KOPT-K1 (cell line): ENCODE measurements around the gene OR2F2.

Experiments
- H3K27ac ChIP-seq: fragments of 200-600 bp; sonication (generic); 2 replicates; pipeline ENCODE4 v1.5.1; 2016; ENCODE audit warnings: antibody characterized with exemption, mild to moderate bottlenecking, low read depth, low read length; ENCODE audit not compliant: poor library complexity, severe bottlenecking
- H3K36me3 ChIP-seq: fragments of 200-600 bp; sonication (generic); 2 replicates; pipeline ENCODE4 v1.5.1; 2017; ENCODE audit warnings: antibody characterized with exemption, mild to moderate bottlenecking, low read length, moderate library complexity; ENCODE audit not compliant: insufficient read depth
- H3K9me3 ChIP-seq: fragments of 200-600 bp; sonication (generic); 2 replicates; pipeline ENCODE4 v1.5.1; 2017; ENCODE audit warnings: antibody characterized with exemption, low read length, mild to moderate bottlenecking; ENCODE audit not compliant: insufficient read depth, poor library complexity, severe bottlenecking

OR2F2 gene, protein sequence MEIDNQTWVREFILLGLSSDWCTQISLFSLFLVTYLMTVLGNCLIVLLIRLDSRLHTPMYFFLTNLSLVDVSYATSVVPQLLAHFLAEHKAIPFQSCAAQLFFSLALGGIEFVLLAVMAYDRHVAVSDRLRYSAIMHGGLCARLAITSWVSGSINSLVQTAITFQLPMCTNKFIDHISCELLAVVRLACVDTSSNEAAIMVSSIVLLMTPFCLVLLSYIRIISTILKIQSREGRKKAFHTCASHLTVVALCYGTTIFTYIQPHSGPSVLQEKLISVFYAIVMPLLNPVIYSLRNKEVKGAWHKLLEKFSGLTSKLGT

DNA sequence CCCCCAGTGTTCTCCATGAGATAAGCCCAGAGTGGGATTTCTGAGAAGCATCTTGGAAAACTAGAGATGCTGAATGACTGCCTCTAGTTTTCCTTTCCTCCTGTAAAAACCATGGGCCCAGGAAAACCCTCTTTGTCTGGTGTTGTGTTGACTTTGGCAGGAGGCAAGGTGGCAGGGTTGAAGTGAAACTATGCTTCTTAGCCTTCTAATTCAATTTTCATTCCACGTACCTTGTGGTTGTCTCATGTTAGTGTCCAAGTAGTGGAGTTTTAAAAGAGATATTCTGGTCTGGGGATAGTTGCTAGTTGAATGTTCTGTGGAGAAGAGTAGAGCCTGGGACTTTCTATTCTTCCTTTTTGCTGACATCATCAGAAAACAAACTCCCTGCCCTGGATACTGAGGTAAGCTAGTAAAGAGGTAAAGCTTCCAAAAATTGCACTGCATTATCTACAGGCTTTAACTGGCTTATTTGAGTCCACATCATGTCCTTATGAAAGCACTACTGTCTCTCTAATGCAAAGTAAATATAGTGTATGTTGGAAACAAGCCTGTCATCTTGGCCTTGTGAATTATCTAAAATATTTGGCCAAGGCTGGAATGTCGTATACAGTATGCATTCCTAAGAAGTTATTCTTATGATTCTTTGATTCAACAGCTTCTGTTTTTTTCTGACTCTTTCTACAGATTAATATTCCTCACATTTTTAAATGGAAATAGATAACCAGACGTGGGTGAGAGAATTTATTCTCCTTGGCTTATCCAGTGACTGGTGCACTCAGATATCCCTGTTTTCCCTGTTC is at the start of gene OR2F2:
Gene OR2F2 (plus strand): TSS at position 708 of the 800 bp plus-strand sequence. CDS start 0 bp downstream, at position 708.
- H3K9me3 ChIP-seq: peaks cover 6% of the 10 kb centered on the region
- no peaks in the 10 kb centered on the region for H3K36me3 ChIP-seq
- H3K27ac ChIP-seq: no peak within 1 kb of the TSS

DNA sequence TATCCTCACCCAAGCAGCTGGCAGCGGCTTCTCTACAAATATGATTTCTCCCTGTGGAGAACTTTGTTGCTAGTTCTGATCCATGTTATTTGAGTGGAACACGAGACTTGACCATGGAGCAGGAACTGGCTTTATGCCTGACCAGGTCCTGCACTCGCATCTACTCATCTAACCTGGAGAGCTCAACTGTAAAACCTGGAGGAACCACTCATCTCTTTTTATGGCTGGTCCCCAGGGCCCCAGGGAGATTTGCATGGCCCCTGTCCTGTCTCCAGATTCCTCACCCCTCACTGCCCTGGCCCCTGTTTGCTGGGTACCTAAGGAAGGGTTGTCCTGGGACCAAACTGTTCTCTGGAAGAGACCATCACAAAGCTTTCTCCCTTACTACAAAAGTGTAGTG is 49.1 kb upstream of the OR2F2 start:
- H3K36me3 ChIP-seq: 0 out of 2 replicates have a peak, but pooled peaks cover 5% of the 10 kb centered on the region
- H3K27ac ChIP-seq: no peak overlapping the region
- peaks cover 22% of the 10 kb centered on the region for H3K9me3 ChIP-seq

DNA sequence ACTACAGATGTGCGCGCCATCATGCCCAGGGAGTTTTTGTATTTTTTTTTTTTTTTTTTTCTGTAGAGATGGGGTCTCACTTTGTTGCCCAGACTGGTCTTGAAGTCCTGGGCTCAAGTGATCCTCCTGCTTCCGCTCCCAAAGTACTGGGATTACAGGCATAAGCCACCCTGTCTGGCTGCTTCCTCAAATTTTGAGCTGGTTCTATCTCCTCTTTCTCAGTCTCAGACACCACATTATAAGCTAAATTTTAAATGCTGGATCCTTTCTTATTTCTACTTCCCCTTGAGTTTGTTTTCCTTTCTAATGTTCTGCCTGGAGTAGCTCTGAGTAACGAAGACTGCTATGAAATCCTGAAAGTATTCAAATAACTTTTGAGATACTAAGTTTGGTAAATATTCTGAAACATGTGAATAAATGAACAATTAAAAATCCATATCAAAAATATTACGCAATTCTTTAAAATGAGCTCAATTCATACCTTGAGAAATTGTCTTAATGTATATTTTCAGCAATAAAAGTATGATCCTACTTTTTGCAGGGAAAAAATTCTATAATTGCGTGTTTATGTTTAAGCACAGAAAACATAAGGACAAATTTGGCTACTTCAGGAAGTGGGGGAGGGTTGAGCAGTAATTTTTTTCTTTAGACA is 48.1 kb upstream of the OR2F2 start:
- Histone ChIP-seq H3K27ac (no peak overlapping the region), H3K36me3 (0 out of 2 replicates have a peak, but pooled peaks cover 5% of the 10 kb centered on the region), H3K9me3 (peaks cover 32% of the 10 kb centered on the region)

DNA sequence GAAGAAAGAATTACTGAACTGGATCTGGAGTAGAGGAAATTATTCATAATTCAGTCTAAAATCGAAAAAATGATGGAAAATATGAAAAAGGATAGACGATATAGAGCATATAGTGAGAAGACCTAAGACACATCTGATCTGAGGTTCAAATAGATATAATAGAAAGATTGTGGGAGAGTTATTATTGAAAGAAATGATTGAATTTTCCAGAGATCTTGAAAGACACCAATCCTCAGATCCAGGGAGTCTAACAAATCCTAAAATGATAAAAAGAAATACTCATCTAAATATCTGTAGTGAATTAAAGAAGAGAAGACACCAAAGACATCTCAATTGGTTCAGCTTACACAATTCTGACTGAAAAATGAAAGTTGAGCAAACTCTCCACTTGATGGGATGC is 46.0 kb upstream of the OR2F2 start:
- 0 out of 2 replicates have a peak, but pooled peaks cover 5% of the 10 kb centered on the region for H3K36me3 ChIP-seq
- no peak overlapping the region for H3K27ac ChIP-seq
- H3K9me3 ChIP-seq: peaks cover 41% of the 10 kb centered on the region

GRCh38 chr7:143890558-143890957 is 44.5 kb upstream of the OR2F2 start:
- no peak overlapping the region for H3K27ac ChIP-seq
- 0 out of 2 replicates have a peak, but pooled peaks cover 5% of the 10 kb centered on the region for H3K36me3 ChIP-seq
- H3K9me3 ChIP-seq: peaks cover 36% of the 10 kb centered on the region

DNA sequence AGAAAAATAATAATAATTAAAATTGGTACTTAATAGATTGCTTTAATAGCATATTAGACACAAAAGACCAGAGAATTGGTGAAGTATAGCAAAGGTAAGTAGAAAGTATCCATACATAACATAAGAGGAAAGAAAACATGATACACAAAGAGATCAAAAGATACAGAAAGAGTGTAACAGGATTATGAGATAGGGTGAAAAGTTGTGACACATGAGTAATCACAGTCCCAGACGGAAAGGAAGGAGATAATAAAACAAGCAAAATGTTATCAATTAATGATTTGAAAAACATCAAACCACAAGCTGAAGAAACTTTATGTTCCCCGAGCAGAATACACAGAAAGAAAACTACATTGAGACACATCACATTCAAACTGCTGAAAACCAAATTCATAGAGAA is 43.6 kb upstream of the OR2F2 start:
- Histone ChIP-seq H3K27ac (no peak overlapping the region), H3K36me3 (0 out of 2 replicates have a peak, but pooled peaks cover 5% of the 10 kb centered on the region), H3K9me3 (peaks cover 36% of the 10 kb centered on the region)

DNA sequence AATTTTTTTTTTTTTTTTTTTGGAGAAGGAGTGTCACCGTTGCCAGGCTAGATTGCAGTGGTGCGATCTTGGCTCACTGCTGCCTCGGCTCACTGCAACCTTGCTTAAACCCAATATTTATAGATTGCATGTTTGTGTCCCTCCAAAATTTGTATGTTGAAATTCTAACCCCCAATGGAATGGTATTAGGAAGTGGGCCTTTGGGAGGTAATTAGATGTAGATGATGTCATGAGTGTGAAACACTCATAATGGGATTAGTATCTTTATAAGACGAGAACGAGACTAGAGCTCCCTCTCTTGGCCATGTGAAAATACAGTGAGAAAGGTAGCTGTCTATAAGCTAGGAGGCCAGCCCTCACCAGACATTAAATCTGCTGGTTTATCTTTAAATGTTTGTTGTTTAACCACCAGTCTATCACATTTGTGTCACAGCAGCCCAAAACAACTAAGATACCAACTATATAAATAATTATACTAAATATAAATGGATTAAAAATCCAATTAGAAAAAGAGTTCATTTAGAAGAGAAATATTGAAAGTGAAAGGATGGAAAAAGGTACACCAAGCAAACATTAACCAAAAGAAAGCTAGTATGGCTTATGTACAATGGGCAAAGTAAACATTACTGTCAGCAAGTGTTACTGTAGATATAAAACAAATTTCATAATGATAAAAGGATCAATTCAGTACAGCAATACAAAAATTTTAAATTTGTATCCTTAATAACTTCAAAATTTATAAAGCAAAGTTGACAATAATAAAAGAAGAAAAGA is 42.3 kb upstream of the OR2F2 start:
- 0 out of 2 replicates have a peak, but pooled peaks cover 5% of the 10 kb centered on the region for H3K36me3 ChIP-seq

GRCh38 chr7:143896667-143897066 is 38.4 kb upstream of the OR2F2 start:
- Histone ChIP-seq H3K27ac (no peak overlapping the region), H3K36me3 (no peaks in the 10 kb centered on the region), H3K9me3 (peaks cover 12% of the 10 kb centered on the region)

More for the DNA sequence above, 42.3 kb upstream of the OR2F2 start:
- peaks cover 36% of the 10 kb centered on the region for H3K9me3 ChIP-seq
- no peak overlapping the region for H3K27ac ChIP-seq

DNA sequence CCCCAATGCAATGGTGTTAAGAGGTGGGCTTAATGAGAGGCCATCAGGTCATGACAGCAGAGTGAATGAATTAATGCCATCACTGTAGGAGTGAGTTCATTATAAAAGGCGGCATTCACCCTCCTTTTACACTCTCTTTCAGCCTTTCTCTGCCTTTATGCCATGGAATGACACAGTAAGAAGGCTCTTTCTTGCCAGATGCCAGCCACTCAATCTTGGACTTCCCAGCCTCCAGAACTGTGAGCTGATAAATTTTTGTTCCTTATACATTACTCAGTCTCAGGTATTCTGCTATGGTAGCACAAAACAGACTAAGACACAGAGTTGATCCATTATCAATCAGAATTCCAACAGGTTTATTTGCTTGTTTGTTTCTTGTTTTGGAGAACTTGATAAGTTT is 36.2 kb upstream of the OR2F2 start:
- no peaks in the 10 kb centered on the region for H3K36me3 ChIP-seq
- H3K9me3 ChIP-seq: no peaks in the 10 kb centered on the region
- no peak overlapping the region for H3K27ac ChIP-seq

DNA sequence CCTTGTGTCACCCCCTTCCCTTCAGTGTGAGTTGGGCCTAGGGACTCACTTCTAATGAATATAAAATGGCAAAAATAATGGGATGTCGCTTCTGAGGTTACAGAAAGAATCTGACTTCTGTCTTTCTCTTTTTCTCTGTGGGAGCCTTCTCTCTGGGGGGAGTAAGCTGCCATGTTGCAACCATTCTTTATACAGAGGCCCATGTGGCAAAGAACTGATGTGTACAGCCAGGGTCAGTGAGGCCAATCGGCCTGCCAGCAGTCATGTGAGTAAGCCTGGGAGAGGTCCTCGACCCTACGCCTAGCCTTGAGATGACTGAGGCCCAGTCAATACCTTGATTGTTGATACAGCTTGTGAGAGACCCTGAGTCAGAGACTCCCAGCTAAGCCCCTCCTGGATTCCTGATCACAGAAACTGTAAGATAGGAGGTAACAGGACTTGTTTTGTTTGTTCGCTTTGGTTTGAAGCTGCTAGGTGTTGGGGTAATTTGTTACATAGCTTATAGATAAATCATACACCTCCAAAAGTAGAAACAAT is 34.7 kb upstream of the OR2F2 start:
- Histone ChIP-seq H3K27ac (no peak overlapping the region), H3K36me3 (no peaks in the 10 kb centered on the region), H3K9me3 (no peaks in the 10 kb centered on the region)

GRCh38 chr7:143901332-143901667 is 33.7 kb upstream of the OR2F2 start:
- H3K27ac ChIP-seq: peak overlapping the region; percentile 85
- no peaks in the 10 kb centered on the region for H3K9me3 ChIP-seq
- H3K36me3 ChIP-seq: no peaks in the 10 kb centered on the region

DNA sequence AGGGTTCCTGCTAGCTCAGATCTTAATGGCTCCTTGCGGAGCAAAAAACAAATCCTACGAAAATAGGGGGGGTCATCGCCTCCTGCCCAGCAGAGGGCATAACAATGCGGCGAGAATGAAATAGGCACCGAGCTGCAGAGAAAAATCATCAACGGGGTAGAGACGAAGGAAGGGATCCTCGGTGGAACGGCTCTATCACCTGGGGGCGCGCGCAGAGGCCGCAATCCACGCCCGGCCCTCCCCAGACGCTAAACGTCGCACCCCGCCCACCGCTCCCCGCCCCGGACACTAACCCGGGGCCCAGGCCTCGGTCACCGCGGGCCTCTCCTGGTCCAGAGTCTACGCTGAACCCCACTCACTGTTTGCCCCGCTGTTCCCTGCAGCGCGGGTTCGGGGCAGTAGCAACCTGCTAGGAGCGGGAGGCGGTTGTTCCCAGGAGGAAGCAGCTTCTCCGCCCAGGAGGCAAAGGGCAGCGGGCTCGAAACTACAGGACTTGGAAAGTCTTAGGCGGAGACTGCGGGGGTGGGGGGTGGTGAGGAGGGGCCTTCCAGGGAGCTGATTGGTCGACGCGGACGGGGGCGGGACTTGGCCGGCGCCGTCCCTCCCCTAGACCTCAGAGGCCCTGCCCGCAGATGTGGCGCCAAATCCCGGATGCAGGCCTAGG is 33.2 kb upstream of the OR2F2 start, which contains the start of gene TCAF1:
Gene TCAF1 (minus strand): TSS at position 509 of the 664 bp plus-strand sequence. CDS start 25,568 bp downstream, outside the sequence.
- Histone ChIP-seq H3K36me3 (no peaks in the 10 kb centered on the region), H3K9me3 (no peaks in the 10 kb centered on the region), H3K27ac (peak within 1 kb of the TSS; percentile 85)

DNA sequence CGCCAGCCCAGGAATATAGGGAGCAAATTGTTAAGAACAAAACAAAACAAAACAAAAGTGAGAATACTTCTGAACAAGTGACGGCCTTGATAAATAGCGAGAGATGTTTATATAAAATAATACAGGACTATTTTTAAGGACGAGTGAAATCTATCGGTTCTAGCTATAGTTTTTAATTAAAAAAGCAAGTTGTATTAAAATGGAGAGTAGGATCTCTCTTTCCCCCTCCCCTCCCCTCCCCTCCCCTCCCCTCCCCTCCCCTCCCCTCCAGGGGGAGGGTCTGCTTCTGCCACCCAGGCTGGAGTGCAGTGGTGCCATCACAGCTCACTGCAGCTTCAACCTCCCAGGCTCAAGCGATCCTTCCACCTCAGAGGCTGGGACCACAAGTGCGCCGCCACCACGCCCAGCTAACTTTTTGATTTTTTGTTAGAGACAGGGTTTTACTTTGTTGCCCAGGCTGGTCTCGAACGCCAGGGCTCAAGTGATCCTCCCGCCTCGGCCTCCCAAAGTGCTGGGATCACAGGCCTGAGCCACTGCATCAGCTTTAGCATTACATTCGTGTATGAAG is 32.6 kb upstream of the OR2F2 start:
- H3K36me3 ChIP-seq: no peaks in the 10 kb centered on the region
- H3K27ac ChIP-seq: peak overlapping the region; percentile 85
- no peaks in the 10 kb centered on the region for H3K9me3 ChIP-seq
